Measurements from ENCODE around the gene EIF4B. TPM values are rescaled to one million over a fixed set of nuclear protein-coding genes. Genes with fewer than 3 reads are reported as not detected.

The EIF4B gene
- total and polyA plus RNA-seq, 2 of the 8 experiments (the other 6 are each of a cell fraction or from before 2014, with no cell fraction given), result 269 to 816 TPM

GRCh38 chr12:53078425-53079225, 72.4 kb downstream of the EIF4B start:
- H3K4me1 ChIP-seq (replicated peaks in 1 of 4; ENCODE audit: control insufficient read depth in 3 of 4, insufficient read depth in 4 of 4, low read length in 3 of 4), result peaks cover 0 to 3% (median 2%) of the 10 kb centered on the region in 4 experiments; a peak in 3 of 7 replicates
- no peak overlapping the region for H3K4ac ChIP-seq (replicated peaks; ENCODE audit: insufficient read length, low read depth, low read length)
- DNase-seq (ENCODE audit: low read depth in 1 of 2, low spot score in 2 of 2), result no peak
- peak overlapping the region; percentile 64 for H4K91ac ChIP-seq (replicated peaks; ENCODE audit: insufficient read length, low read length)
- WGBS, 2 experiments (ENCODE audit: extremely low coverage in 1 of 2, insufficient coverage in 1 of 2, insufficient read length in 1 of 2, insufficient replicate concordance in 2 of 2, low coverage in 1 of 2, low lambda C conversion rate in 2 of 2, missing lambda C conversion rate in 1 of 2), result 36% methylated on average over 17 of the region's 25 CpGs; no CpG with 5 or more reads in 1 of the 2 experiments
- peak overlapping the region; percentile 67 for H4K5ac ChIP-seq (ENCODE audit: insufficient read length, low read depth, low read length)
- peak overlapping the region; percentile 82 for H3K56ac ChIP-seq (replicated peaks; ENCODE audit: insufficient read length, low read depth, low read length)
- POLR2A ChIA-PET (ENCODE audit: partially characterized antibody), result interaction anchor here (0.5 to 3.9 kb wide), 13 partner anchors 9 to 1453 kb away, joined by 3 to 21 read pairs (median 4); partner anchors contain the start of genes EIF4B and IGFBP6
- peak overlapping the region; percentile 43 for H2AFZ ChIP-seq (ENCODE audit: low read length)
- no peak overlapping the region for H2AK5ac ChIP-seq (ENCODE audit: low read depth, low read length)
- peak overlapping the region; percentile 1 to 57 (median 32); a peak in 5 of 7 replicates for H3K9ac ChIP-seq (replicated peaks in 1 of 4; ENCODE audit: extremely low read depth in 1 of 4, low read depth in 3 of 4, low read length in 3 of 4)
- peak overlapping the region; percentile 44 to 69 (median 50) for H3K4me3 ChIP-seq (ENCODE audit: extremely low read depth in 1 of 4, insufficient read depth in 2 of 4, low read depth in 3 of 4, low read length in 4 of 4)
- no peaks in the 10 kb centered on the region for H3K79me1 ChIP-seq (ENCODE audit: low read depth, low read length)
- H2BK120ac ChIP-seq (replicated peaks; ENCODE audit: low read depth, low read length), result no peak overlapping the region
- no peaks in the 10 kb centered on the region for H3K79me2 ChIP-seq (ENCODE audit: control insufficient read depth in 1 of 2, insufficient read depth in 2 of 2, low read length in 2 of 2)
- no peak overlapping the region for H2BK15ac ChIP-seq (ENCODE audit: low read length)
- FAIRE-seq, result no peak
- H2BK5ac ChIP-seq (ENCODE audit: low read depth, low read length), result peak overlapping the region; percentile 2; the same call in 1 of the 2 replicates
- peak overlapping the region; percentile 56; the same call in 1 of the 2 replicates for H3K18ac ChIP-seq (ENCODE audit: extremely low read depth, low read length)
- CTCF ChIA-PET (ENCODE audit: partially characterized antibody), result interaction anchor here (0.8 to 22.4 kb wide), 5 partner anchors 13 to 119 kb away, joined by 3 to 531 read pairs (median 7); partner anchors contain the start of genes IGFBP6 and SOAT2
- H2BK20ac ChIP-seq (ENCODE audit: low read length), result no peak overlapping the region
- no peaks in the 10 kb centered on the region for H4K20me1 ChIP-seq (replicated peaks in 1 of 2; ENCODE audit: control insufficient read depth in 1 of 2, insufficient read depth in 2 of 2, low read length in 2 of 2)
- H3K27me3 ChIP-seq (replicated peaks in 1 of 4; ENCODE audit: control insufficient read depth in 3 of 4, extremely low read depth in 1 of 4, insufficient read depth in 3 of 4, low read length in 3 of 4), result peaks cover 0 to 6% (median 4%) of the 10 kb centered on the region in 4 experiments; a peak in 4 of 7 replicates
- H3K36me3 ChIP-seq (ENCODE audit: control insufficient read depth in 2 of 4, insufficient read depth in 4 of 4, low read length in 3 of 4), result peaks cover 0 to 4% (median 2%) of the 10 kb centered on the region in 4 experiments; a peak in 2 of 8 replicates
- H2BK12ac ChIP-seq (ENCODE audit: low read depth, low read length), result no peak overlapping the region
- H3K23ac ChIP-seq (ENCODE audit: insufficient read length), result no peak overlapping the region
- H3K9me3 ChIP-seq (ENCODE audit: insufficient read depth in 2 of 2, low read depth in 1 of 2, low read length in 1 of 2), result no peaks in the 10 kb centered on the region
- H3K27ac ChIP-seq (ENCODE audit: low read depth, low read length), result peak overlapping the region; percentile 62; the same call in 1 of the 2 replicates
- H4K8ac ChIP-seq (ENCODE audit: extremely low read depth, insufficient read depth, low read length), result peak overlapping the region; percentile 90
- H3K14ac ChIP-seq (ENCODE audit: insufficient read length), result no peak overlapping the region
- peak overlapping the region; percentile 86 to 89 for H3K4me2 ChIP-seq (ENCODE audit: insufficient read depth in 1 of 2, low read depth in 2 of 2, low read length in 2 of 2)
- H3K23me2 ChIP-seq (ENCODE audit: low read depth, low read length), result peaks cover 10% of the 10 kb centered on the region; the same call in 1 of the 2 replicates
- TF ChIP-seq MAX (IDR thresholded peaks at IDR 0.05), result peak; percentile 71
- TF ChIP-seq KDM4A (IDR thresholded peaks at IDR 0.05; ENCODE audit: low read depth, low read length, severe bottlenecking), result peak; percentile 18
- no peak for TF ChIP-seq FOSL1 (IDR thresholded peaks at IDR 0.05; ENCODE audit: insufficient read depth, low read depth, low read length)
- peak in 1 of 2 experiments; percentile 11; a peak in 1 of 4 replicates for TF ChIP-seq SIN3A (conservative IDR thresholded peaks at IDR 0.05 in 1 of 2, IDR thresholded peaks at IDR 0.05 in 1 of 2; ENCODE audit: low read depth in 1 of 2, low read length in 2 of 2)
- no peak for TF ChIP-seq BRCA1 (IDR thresholded peaks at IDR 0.05; ENCODE audit: low read depth, low read length)
- TF ChIP-seq POLR2A (IDR thresholded peaks at IDR 0.05; ENCODE audit: control extremely low read depth in 1 of 2, low read depth in 2 of 2, low read length in 2 of 2), result no peak; a peak in 1 of 3 replicates
- TF ChIP-seq JUN (IDR thresholded peaks at IDR 0.05; ENCODE audit: low read depth, low read length), result no peak
- peak; percentile 37 for TF ChIP-seq PHF8 (conservative IDR thresholded peaks at IDR 0.05; ENCODE audit: low read depth, low read length)
- no peak for TF ChIP-seq SRF (IDR thresholded peaks at IDR 0.05; ENCODE audit: low read depth, low read length)
- TF ChIP-seq EZH2 (IDR thresholded peaks at IDR 0.05; ENCODE audit: low read depth, low read length, severe bottlenecking), result no peak
